Measurements from ENCODE around the gene HK2.

HK2 gene

GRCh38 chr2:74863802-74864248 lies 29.9 kb downstream of the HK2 start:
- TF ChIP-seq POLR2AphosphoS5 (IDR thresholded peaks at IDR 0.05; ENCODE audit: low read depth) (no peak), GABPA (IDR thresholded peaks at IDR 0.05; ENCODE audit: low read depth) (no peak), SPI1 (IDR thresholded peaks at IDR 0.05; ENCODE audit: borderline replicate concordance, low read depth) (no peak), CTCF (IDR thresholded peaks at IDR 0.05; ENCODE audit: insufficient read depth, low read length) (no peak)
- TF ChIP-seq, protein P1, sequence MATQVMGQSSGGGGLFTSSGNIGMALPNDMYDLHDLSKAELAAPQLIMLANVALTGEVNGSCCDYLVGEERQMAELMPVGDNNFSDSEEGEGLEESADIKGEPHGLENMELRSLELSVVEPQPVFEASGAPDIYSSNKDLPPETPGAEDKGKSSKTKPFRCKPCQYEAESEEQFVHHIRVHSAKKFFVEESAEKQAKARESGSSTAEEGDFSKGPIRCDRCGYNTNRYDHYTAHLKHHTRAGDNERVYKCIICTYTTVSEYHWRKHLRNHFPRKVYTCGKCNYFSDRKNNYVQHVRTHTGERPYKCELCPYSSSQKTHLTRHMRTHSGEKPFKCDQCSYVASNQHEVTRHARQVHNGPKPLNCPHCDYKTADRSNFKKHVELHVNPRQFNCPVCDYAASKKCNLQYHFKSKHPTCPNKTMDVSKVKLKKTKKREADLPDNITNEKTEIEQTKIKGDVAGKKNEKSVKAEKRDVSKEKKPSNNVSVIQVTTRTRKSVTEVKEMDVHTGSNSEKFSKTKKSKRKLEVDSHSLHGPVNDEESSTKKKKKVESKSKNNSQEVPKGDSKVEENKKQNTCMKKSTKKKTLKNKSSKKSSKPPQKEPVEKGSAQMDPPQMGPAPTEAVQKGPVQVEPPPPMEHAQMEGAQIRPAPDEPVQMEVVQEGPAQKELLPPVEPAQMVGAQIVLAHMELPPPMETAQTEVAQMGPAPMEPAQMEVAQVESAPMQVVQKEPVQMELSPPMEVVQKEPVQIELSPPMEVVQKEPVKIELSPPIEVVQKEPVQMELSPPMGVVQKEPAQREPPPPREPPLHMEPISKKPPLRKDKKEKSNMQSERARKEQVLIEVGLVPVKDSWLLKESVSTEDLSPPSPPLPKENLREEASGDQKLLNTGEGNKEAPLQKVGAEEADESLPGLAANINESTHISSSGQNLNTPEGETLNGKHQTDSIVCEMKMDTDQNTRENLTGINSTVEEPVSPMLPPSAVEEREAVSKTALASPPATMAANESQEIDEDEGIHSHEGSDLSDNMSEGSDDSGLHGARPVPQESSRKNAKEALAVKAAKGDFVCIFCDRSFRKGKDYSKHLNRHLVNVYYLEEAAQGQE (IDR thresholded peaks at IDR 0.05; ENCODE audit: insufficient replicate concordance, low read depth): no peak
- H3K27ac ChIP-seq (replicated peaks): no peak overlapping the region
- no peak for DNase-seq (ENCODE audit: low read depth in 1 of 2, low spot score in 1 of 2)
- H3K27me3 ChIP-seq (ENCODE audit: insufficient read depth, poor library complexity, severe bottlenecking): no peaks in the 10 kb centered on the region
- H3K4me3 ChIP-seq (replicated peaks; ENCODE audit: insufficient read depth, low read length): no peak overlapping the region

GRCh38 chr2:74864728-74865722 lies 31.1 kb downstream of the HK2 start:
- H3K27ac ChIP-seq (replicated peaks): no peak overlapping the region
- H3K4me3 ChIP-seq (replicated peaks; ENCODE audit: insufficient read depth, low read length): no peak overlapping the region
- DNase-seq (ENCODE audit: low read depth in 1 of 2, low spot score in 1 of 2): no peak
- no peaks in the 10 kb centered on the region for H3K27me3 ChIP-seq (ENCODE audit: insufficient read depth, poor library complexity, severe bottlenecking)
- TF ChIP-seq CTCF (IDR thresholded peaks at IDR 0.05; ENCODE audit: insufficient read depth, low read length) (no peak), SPI1 (IDR thresholded peaks at IDR 0.05; ENCODE audit: borderline replicate concordance, low read depth) (no peak), GABPA (IDR thresholded peaks at IDR 0.05; ENCODE audit: low read depth) (no peak), POLR2AphosphoS5 (IDR thresholded peaks at IDR 0.05; ENCODE audit: low read depth) (no peak)
- TF ChIP-seq, protein P1 (IDR thresholded peaks at IDR 0.05; ENCODE audit: insufficient replicate concordance, low read depth): no peak

DNA sequence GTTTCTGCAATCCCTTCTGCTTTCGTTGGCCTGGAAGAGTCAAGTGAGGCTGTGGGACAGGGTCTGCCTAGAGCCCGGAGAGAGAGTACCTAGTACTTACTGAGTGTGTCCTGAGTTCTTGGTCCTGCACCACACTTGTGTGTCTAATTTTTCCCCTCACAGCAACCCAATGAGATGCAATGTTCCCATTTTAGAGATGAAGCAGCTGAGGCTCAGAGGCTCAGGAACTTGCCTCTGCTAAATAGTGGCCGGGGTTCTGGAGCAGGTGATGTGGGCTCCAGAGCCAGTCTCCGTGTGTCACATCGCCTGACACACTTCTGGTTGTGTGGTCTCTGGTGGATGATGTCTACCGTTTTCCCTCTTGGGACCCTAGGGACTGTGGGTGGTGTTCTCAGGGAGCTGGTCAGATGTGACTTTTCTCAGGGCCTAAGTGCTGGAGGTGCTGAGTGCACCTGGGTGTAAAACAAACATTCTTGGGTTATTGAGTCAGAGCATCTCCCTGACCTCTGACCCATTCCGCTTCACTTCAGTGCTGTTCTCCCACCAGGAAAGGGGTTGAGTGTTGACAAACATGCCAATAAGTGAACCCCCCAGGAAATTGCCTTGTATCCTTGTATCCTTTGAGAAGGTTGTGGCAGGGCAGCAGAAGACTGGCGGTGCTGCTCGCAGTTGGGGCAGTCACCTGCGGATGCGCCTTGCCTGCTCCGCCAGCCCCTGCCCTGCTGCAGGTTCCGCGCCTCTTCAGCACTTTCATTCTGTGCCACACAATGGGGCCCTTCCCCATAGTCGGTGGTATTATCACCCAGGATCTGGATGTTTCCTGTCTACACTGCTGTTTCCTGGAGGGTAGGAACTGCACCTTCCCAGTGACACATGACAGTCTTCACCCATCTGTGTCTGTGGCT lies 32.1 kb downstream of the HK2 start:
- no peak for DNase-seq (ENCODE audit: low read depth in 1 of 2, low spot score in 1 of 2)
- H3K27me3 ChIP-seq (ENCODE audit: insufficient read depth, poor library complexity, severe bottlenecking): no peaks in the 10 kb centered on the region
- no peak overlapping the region for H3K27ac ChIP-seq (replicated peaks)
- no peak overlapping the region for H3K4me3 ChIP-seq (replicated peaks; ENCODE audit: insufficient read depth, low read length)
- no peak for TF ChIP-seq POLR2AphosphoS5 (IDR thresholded peaks at IDR 0.05; ENCODE audit: low read depth)
- TF ChIP-seq, protein P1 (IDR thresholded peaks at IDR 0.05; ENCODE audit: insufficient replicate concordance, low read depth): no peak
- no peak for TF ChIP-seq CTCF (IDR thresholded peaks at IDR 0.05; ENCODE audit: insufficient read depth, low read length)
- no peak for TF ChIP-seq GABPA (IDR thresholded peaks at IDR 0.05; ENCODE audit: low read depth)
- TF ChIP-seq SPI1 (IDR thresholded peaks at IDR 0.05; ENCODE audit: borderline replicate concordance, low read depth): no peak
